GM21360 (cell line): ENCODE results near the gene RETN.

Experiments used
- ATAC-seq: cut with Tn5 transposase; IDR thresholded peaks from one replicate; pipeline ENCODE4 v1.9.1; 2021; ENCODE audit warnings: mild to moderate bottlenecking, moderate library complexity; ENCODE audit not compliant: unreplicated experiment

The RETN gene

DNA sequence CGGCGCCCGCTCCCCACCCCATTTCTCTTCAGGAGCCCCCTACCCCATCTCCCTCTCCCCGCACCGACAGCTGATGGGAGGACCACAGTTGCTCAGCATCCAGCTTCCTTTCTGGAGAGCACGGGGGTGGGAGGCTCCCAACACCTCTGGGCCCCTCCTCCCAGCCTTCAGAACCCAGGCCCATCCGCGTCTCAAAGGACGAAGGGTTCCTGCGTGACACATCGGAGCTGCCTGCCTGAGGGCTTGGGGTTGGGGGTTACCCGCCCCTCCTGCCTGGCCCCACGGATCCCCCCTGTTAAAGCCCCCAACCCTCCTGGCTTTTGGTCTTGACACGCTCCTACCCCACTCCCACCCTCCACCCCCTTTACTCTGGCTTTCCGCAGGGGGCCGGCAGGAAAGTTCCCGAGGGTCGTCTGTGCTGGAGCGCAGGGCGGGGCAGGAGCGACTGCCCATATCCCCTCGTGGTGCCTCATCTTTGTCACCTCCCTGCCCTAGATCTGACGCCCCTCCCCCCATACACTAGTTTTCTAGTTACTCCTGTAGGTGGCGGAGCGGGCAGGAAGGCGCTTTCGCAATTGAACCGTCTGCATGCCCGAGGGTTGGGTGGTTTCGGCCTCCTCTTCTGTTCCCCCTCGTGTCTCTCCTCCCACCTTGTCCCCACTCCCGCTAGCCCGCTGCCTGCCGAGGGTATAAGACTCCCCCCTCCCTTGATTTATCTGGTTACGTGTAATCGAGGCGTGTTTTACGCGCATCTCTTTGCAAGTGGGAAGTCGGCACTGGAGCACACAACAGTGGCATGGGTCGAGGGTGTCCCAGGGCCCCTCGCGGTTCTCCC lies 12.7 kb downstream of the RETN start:
- peak; percentile 26 for ATAC-seq

DNA sequence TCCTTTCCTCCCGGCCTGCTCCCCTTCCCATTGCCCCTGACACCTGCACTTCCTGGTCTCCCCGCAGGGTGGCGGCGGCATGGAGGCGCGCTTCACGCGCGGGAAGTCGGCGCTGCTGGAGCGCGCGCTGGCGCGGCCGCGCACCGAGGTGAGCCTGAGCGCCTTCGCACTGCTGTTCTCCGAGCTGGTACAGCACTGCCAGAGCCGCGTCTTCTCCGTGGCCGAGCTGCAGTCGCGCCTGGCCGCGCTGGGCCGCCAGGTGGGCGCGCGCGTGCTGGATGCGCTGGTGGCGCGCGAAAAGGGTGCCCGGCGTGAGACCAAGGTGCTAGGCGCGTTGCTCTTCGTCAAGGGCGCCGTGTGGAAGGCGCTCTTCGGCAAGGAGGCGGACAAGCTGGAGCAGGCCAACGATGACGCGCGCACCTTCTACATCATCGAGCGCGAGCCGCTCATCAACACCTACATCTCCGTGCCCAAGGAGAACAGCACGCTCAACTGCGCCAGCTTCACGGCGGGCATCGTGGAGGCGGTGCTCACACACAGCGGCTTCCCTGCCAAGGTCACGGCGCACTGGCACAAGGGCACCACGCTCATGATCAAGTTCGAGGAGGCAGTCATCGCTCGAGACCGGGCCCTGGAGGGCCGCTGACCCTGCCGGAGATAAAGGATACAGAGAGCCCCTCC lies 13.5 kb downstream of the RETN start:
- no peak for ATAC-seq

DNA sequence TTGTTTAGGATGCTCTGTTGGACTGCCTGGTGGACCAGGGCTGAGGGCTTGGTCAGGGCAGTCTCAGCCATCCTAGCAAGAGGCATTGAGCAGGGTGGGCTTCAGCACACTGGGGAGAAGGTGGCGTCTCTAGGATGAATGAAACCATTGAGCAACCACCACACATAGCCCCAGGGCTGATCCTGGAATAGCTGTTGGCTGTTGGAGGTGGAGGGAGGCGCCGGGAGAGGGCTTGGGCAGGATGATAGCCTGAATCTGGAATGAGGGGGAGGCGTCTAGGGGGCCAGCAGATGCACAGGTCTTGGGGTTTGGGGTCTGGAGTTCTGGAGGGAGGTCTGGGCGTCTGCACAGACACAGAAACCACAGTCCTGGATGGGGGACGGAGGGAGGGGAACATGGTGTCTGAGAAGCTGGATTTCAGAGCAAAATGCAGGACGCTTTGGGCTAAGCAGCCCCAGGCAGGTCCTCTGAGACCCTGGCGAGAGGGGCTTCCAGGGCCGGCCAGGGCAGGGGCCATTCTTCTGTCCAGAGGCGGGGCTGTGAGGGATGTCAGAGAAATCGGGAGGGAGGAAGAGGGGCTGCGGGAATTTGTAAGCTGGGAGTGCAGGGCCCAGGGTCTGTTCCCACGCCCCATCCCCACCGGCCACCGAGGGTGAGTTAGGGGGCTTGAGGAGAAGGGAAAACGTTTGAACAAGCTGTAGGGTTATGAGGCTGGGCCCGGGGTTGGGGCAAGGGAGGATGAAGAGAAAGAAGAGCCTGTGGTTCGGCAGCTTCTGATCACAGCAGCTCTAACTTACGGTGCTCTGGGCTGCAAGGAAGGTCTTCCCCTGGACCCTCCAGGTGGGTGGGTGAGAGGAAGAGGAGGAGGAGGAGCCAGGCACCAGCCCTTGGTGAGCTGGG lies 16.9 kb downstream of the RETN start:
- no peak for ATAC-seq

DNA sequence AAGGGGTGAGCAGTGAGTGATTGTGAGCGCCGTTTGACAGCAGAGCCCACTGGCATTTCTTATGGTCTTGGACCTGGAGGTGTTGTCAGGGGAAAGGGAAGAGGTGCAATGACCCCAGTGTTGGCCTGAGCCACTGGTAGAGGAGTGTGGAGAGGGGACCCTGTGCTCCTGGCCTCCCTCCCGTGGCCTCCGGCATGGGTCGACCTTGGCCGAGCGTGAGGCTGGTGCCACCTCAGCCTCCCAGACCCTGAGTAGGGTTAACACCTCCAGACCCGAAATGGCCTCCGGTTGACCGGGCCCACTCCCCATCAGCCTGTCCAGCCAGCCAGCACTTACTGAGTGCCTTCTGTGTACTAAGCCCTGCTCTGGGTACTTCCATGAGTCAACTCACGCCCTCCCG lies 18.3 kb downstream of the RETN start:
- ATAC-seq = no peak

GRCh38 chr19:7689165-7689564 lies 20.3 kb downstream of the RETN start:
- no peak for ATAC-seq

DNA sequence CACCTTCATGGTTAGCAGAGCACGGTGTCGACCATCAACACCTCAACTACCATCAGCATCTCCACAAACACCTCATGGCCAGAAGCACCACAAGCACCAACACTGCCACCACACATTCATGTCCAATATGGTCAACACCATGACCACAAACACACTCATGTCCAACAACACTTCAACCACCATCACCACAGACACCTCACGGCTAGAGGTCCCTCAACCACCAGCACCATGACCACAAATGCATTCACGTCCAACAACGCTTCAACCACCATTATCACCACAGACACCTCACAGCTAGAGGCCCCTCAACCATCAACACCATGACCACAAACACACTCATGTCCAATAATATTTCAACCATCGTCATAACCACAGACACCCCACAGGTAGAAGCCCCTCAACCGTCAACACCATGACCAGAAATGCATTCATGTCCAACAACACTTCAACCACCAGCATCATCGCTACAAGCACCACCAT lies 22.0 kb downstream of the RETN start:
- ATAC-seq = no peak

DNA sequence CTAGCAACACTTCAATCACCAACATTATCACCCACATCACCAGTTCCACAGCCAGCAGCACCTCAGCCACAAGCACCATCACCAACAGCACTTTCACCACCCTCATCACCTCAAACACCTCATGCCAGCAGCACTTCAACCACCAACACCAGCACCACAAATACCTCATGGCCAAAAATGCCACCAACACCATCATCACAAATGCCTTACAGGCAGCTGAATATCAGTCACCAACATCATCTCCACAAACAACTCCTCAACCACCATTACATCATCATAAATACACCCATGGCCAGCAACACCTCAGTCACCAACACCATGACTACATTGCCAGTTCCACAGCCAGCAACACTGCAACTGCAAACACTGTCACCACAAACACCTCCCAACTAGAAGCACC lies 22.6 kb downstream of the RETN start:
- no peak for ATAC-seq

- no peak for ATAC-seq
Measured at GRCh38 chr19:7692417-7693088, 23.7 kb downstream of the RETN start.

- no peak for ATAC-seq
Measured at GRCh38 chr19:7694499-7694898, 25.6 kb downstream of the RETN start.

DNA sequence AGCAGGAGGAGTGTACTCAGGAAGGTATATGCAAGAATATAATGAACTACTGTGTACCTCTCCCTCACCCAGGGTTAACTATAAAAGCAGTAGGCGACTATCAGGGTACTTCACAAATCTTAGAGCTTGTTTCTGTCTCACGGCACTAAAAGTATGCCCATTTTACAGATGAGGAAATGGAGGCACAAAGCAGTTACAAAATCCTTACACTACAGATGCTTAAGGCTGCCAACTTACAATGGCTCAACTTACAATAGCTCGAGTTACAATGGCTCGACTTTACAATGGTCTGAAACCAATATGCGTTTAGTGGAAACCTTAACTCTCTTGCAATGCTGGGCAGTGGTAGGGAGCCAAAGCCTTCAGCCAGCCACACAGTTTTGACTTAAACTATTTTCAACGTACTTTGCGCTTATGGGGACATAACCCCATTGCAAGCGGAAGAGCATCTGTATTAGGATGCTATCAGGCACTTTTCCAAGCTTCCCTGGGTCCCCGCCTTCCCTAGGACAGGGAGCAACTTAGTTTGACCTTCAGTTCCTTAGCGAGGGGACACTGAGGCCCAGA lies 29.0 kb downstream of the RETN start:
- ATAC-seq = no peak

DNA sequence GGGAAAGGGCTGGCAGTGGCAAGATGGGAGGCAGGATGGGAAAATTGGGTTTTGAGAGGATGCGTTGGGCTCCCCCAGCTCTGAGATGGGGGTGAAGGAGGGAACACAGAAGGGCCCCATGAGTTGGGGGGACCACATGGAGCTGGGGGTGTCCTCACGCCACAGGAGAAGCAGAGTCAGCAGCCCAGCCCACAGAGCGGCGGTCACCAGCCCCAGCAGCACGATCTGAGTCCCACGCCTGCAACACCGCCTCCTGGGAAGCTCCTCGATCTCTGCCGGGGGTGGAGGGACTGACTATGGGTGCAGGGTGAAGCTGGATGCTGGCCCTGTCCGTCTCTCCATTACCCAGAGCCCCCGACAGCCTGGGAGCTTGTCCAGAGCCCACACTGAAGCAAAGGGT lies 29.7 kb downstream of the RETN start:
- no peak for ATAC-seq

- no peak for ATAC-seq
Measured at GRCh38 chr19:7699003-7699402, 30.2 kb downstream of the RETN start.

GRCh38 chr19:7699417-7700401 lies 30.9 kb downstream of the RETN start:
- ATAC-seq = no peak

DNA sequence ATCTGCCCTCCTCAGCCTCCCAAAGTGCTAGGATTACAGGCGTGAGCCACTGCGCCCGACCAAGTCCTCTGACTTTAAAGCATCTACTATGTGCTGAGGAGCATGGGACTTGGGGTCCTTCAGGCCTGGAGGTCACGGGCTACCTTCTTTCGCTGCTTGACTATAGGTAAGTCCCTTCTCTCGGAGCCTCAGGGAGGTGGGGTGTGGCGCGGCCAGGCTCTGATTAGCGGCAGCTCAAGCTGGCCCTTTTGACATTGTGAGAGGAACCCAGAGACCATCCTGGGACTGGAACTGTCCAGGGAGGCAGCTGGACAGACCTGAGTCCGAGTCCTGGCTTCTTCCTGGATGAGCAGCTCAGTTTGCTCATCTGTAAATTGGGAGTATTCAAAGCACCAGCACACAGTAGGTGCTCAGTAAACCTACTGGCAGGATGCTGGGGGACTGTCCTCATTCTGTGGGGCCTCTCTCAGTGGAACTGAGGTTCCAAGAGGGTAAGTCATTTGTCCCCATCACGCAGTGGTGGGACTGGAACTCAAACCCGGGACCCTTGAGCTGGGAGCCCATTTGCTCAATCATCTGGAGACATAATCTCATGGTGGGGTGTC lies 32.3 kb downstream of the RETN start:
- no peak for ATAC-seq

- peak; percentile 46 for ATAC-seq
Measured at GRCh38 chr19:7701654-7702457, 33.0 kb downstream of the RETN start, which contains the start of gene FCER2. Gene FCER2, minus strand, starts transcription at chr19:7702131. Its CDS starts 2,371 bp downstream, at chr19:7699760.

DNA sequence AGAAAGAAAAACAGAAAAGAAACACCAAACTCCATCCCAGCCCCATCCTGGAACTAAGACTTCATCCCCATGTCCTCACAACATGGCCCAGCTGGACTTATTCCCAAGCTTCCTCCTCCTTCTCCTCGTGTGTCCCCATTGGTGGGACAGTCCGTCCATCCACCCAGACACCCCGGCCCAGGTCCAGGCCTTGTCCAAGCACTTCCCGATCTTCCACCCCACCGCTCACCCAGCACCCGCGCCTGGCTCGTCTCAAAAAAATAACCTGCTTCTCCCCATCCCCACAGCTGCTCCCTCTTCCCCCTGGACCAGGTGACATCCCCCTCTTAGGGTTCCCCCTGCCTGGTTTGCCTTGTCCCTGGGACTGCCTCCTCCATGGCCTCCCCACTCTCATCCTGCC lies 34.5 kb downstream of the RETN start:
- no peak for ATAC-seq

GRCh38 chr19:7704280-7705060 lies 35.6 kb downstream of the RETN start:
- no peak for ATAC-seq
